SU-DHL-6 (cell line): ENCODE measurements around the gene FAM20C.

Experiments
- CTCF ChIP-seq: fragments of 200-600 bp; sonication (generic); IDR thresholded peaks from one replicate; pipeline ENCODE4 v1.5.1; 2017; ENCODE audit warnings: antibody characterized with exemption, mild to moderate bottlenecking, low read length, moderate library complexity; ENCODE audit not compliant: insufficient read depth, poor library complexity, severe bottlenecking
- EZH2phosphoT487 ChIP-seq: fragments of 200-600 bp; sonication (generic), shearing (Covaris generic); conservative IDR thresholded peaks from 2 replicates; pipeline ENCODE4 v1.6.1; 2018; ENCODE audit warnings: mild to moderate bottlenecking, antibody characterized with exemption, low read length, moderate library complexity, mixed read lengths

GRCh38 chr7:299628-300027, 107.3 kb downstream of the FAM20C start:
- TF ChIP-seq CTCF (no peak), EZH2phosphoT487 (no peak)
